ENCODE measurements around the gene SGMS1. TPM values are rescaled to one million over a fixed set of nuclear protein-coding genes. Genes with fewer than 3 reads are reported as not detected.
"Not testable (repeated sequence)": the region's sequence is repeated elsewhere in the genome, so short reads cannot be mapped to it uniquely, and the experiment has no call there.

The SGMS1 gene
- total RNA-seq, 1 donor from 2014 or later, result 9.2 TPM

- no peaks in the 10 kb centered on the region for H3F3A ChIP-seq (ENCODE audit: low read depth)
- H3K27me3 ChIP-seq, result no peaks in the 10 kb centered on the region
- H3K4me1 Mint-ChIP-seq, result no peaks in the 10 kb centered on the region
- no peaks in the 10 kb centered on the region for H4K20me1 ChIP-seq (ENCODE audit: low read depth)
- H3K27ac ChIP-seq, result no peak overlapping the region
- DNase-seq (ENCODE audit: low spot score), result no peak
- H3K36me3 ChIP-seq, result no peaks in the 10 kb centered on the region
- H2AFZ ChIP-seq (replicated peaks), result no peak overlapping the region
- H3K4me3 Mint-ChIP-seq, result no peak overlapping the region
- no peak overlapping the region for H3K27ac Mint-ChIP-seq
- H3K4me3 ChIP-seq, result no peak overlapping the region
- H3K9ac ChIP-seq, result no peak overlapping the region
- no peaks in the 10 kb centered on the region for H3K79me2 ChIP-seq (ENCODE audit: low read depth)
- H3K4me1 ChIP-seq, result no peaks in the 10 kb centered on the region
- no peak overlapping the region for H3K4me2 ChIP-seq
- H3K9me3 Mint-ChIP-seq, result no peaks in the 10 kb centered on the region
- H3K9me3 ChIP-seq (ENCODE audit: low read depth), result no peaks in the 10 kb centered on the region
- H3K36me3 Mint-ChIP-seq, result no peaks in the 10 kb centered on the region
- H3K27me3 Mint-ChIP-seq (ENCODE audit: insufficient read depth, low read depth), result no peaks in the 10 kb centered on the region
- no peak for TF ChIP-seq EZH2phosphoT487 (IDR thresholded peaks at IDR 0.05)
- TF ChIP-seq EZH2 (IDR thresholded peaks at IDR 0.05), result no peak
- TF ChIP-seq CTCF (IDR thresholded peaks at IDR 0.05), result no peak
Measured at GRCh38 chr10:50497758-50498157, 126.0 kb downstream of the SGMS1 start.

GRCh38 chr10:50496228-50496627, 127.5 kb downstream of the SGMS1 start:
- no peak overlapping the region for H3K4me3 ChIP-seq
- H3K4me1 Mint-ChIP-seq, result no peaks in the 10 kb centered on the region
- H2AFZ ChIP-seq (replicated peaks), result no peak overlapping the region
- H3K4me1 ChIP-seq, result no peaks in the 10 kb centered on the region
- no peaks in the 10 kb centered on the region for H3K27me3 ChIP-seq
- H3K9ac ChIP-seq, result no peak overlapping the region
- H4K20me1 ChIP-seq (ENCODE audit: low read depth), result no peaks in the 10 kb centered on the region
- peaks cover 3% of the 10 kb centered on the region for H3K9me3 Mint-ChIP-seq
- TF ChIP-seq EZH2 (IDR thresholded peaks at IDR 0.05) (no peak), EZH2phosphoT487 (IDR thresholded peaks at IDR 0.05) (no peak), CTCF (IDR thresholded peaks at IDR 0.05) (no peak)
- H3K36me3 ChIP-seq, result no peaks in the 10 kb centered on the region
- no peaks in the 10 kb centered on the region for H3K27me3 Mint-ChIP-seq (ENCODE audit: insufficient read depth, low read depth)
- H3K9me3 ChIP-seq (ENCODE audit: low read depth), result no peaks in the 10 kb centered on the region
- H3K4me3 Mint-ChIP-seq, result no peak overlapping the region
- H3K36me3 Mint-ChIP-seq, result no peaks in the 10 kb centered on the region
- H3K79me2 ChIP-seq (ENCODE audit: low read depth), result no peaks in the 10 kb centered on the region
- no peak for DNase-seq (ENCODE audit: low spot score)
- H3K4me2 ChIP-seq, result no peak overlapping the region
- H3K27ac Mint-ChIP-seq, result no peak overlapping the region
- no peaks in the 10 kb centered on the region for H3F3A ChIP-seq (ENCODE audit: low read depth)
- no peak overlapping the region for H3K27ac ChIP-seq

- no peak overlapping the region for H3K4me2 ChIP-seq
- TF ChIP-seq CTCF (IDR thresholded peaks at IDR 0.05), result no peak
- TF ChIP-seq EZH2 (IDR thresholded peaks at IDR 0.05), result no peak
- no peak for TF ChIP-seq EZH2phosphoT487 (IDR thresholded peaks at IDR 0.05)
- Mint-ChIP-seq H3K27ac (no peak overlapping the region), H3K9me3 (peaks cover 4% of the 10 kb centered on the region), H3K4me1 (no peaks in the 10 kb centered on the region), H3K4me3 (no peak overlapping the region), H3K36me3 (no peaks in the 10 kb centered on the region), H3K27me3 (ENCODE audit: insufficient read depth, low read depth) (no peaks in the 10 kb centered on the region)
- no peaks in the 10 kb centered on the region for H4K20me1 ChIP-seq (ENCODE audit: low read depth)
- no peak for DNase-seq (ENCODE audit: low spot score)
- H3K79me2 ChIP-seq (ENCODE audit: low read depth), result no peaks in the 10 kb centered on the region
- no peak overlapping the region for H3K27ac ChIP-seq
- H3K9ac ChIP-seq, result no peak overlapping the region
- H2AFZ ChIP-seq (replicated peaks), result no peak overlapping the region
- no peaks in the 10 kb centered on the region for H3K9me3 ChIP-seq (ENCODE audit: low read depth)
- H3K4me1 ChIP-seq, result no peaks in the 10 kb centered on the region
- H3F3A ChIP-seq (ENCODE audit: low read depth), result no peaks in the 10 kb centered on the region
- no peak overlapping the region for H3K4me3 ChIP-seq
- no peaks in the 10 kb centered on the region for H3K36me3 ChIP-seq
- no peaks in the 10 kb centered on the region for H3K27me3 ChIP-seq
Measured at GRCh38 chr10:50490241-50490640, 133.5 kb downstream of the SGMS1 start.

- not testable (repeated sequence) for H4K20me1 ChIP-seq (ENCODE audit: low read depth); H3K27me3 Mint-ChIP-seq (ENCODE audit: insufficient read depth, low read depth)
Measured at GRCh38 chr10:50484550-50484949, 139.2 kb downstream of the SGMS1 start.

More at GRCh38 chr10:50484550-50484949, 139.2 kb downstream of the SGMS1 start:
- H3K27ac ChIP-seq; H3K4me2 ChIP-seq; H3K27me3 ChIP-seq; H3K4me1 ChIP-seq; DNase-seq (ENCODE audit: low spot score); H3K9ac ChIP-seq; H3K27ac Mint-ChIP-seq; H3K4me1 Mint-ChIP-seq; H3K79me2 ChIP-seq (ENCODE audit: low read depth); H3K4me3 Mint-ChIP-seq; H3K9me3 ChIP-seq (ENCODE audit: low read depth); H3K36me3 ChIP-seq; H3K36me3 Mint-ChIP-seq; H3F3A ChIP-seq (ENCODE audit: low read depth); H3K4me3 ChIP-seq; H2AFZ ChIP-seq (replicated peaks): not testable (repeated sequence)
- H3K9me3 Mint-ChIP-seq, result peaks cover 27% of the 10 kb centered on the region

Data from neural progenitor cell (in vitro differentiated cells).